HUES64 (cell line): ENCODE measurements around the gene FCGR3B.
"Not testable (repeated sequence)": the region's sequence is repeated elsewhere in the genome, so short reads cannot be mapped to it uniquely, and the experiment has no call there.

ENCODE experiments used
- H3K27ac ChIP-seq: 2 replicates; pipeline ENCODE4 v1.7.0; 2013; ENCODE audit warnings: low read depth, low read length, inconsistent platforms
- H3K27me3 ChIP-seq: 2 replicates; pipeline ENCODE4 v1.6.1; 2013; ENCODE audit warnings: mild to moderate bottlenecking, low read length; ENCODE audit not compliant: insufficient read depth
- H3K36me3 ChIP-seq: 2 replicates; pipeline ENCODE4 v1.6.1; 2013; ENCODE audit warnings: mild to moderate bottlenecking, low read length; ENCODE audit not compliant: insufficient read depth
- H3K4me1 ChIP-seq: 2 replicates; pipeline ENCODE4 v1.6.1; 2013; ENCODE audit warnings: mild to moderate bottlenecking, low read length, moderate library complexity; ENCODE audit not compliant: insufficient read depth
- H3K4me3 ChIP-seq: 2 replicates; pipeline ENCODE4 v1.5.1; 2013; ENCODE audit warnings: mild to moderate bottlenecking, low read length, moderate library complexity
- H3K9ac ChIP-seq: 2 replicates; pipeline ENCODE4 v1.6.1; 2013; ENCODE audit warnings: mild to moderate bottlenecking, low read depth, low read length
- H3K9me3 ChIP-seq: 2 replicates; pipeline ENCODE4 v1.6.1; 2013; ENCODE audit warnings: low read depth, low read length; ENCODE audit not compliant: insufficient read depth
- WGBS: fragments of 150-250, 120-280 bp; methylation state at CpG from one replicate; pipeline ENCODE4 v1.1.7; 2013; ENCODE audit warnings: missing lambda C conversion rate; 5-methylcytosine and 5-hydroxymethylcytosine counted together

The FCGR3B gene

GRCh38 chr1:161613142-161613514, 17.8 kb downstream of the FCGR3B start:
- not testable (repeated sequence) for H3K9ac ChIP-seq, H3K27me3 ChIP-seq, H3K9me3 ChIP-seq, H3K4me1 ChIP-seq, H3K27ac ChIP-seq, H3K36me3 ChIP-seq
- WGBS, result 33% methylated on average over 1 of the region's 6 CpGs
- H3K4me3 ChIP-seq, result peak overlapping the region; percentile 82

GRCh38 chr1:161612322-161613141, 18.4 kb downstream of the FCGR3B start:
- not testable (repeated sequence) for H3K27me3 ChIP-seq, H3K4me1 ChIP-seq, H3K9me3 ChIP-seq, H3K36me3 ChIP-seq
- Histone ChIP-seq H3K9ac (peak overlapping the region; percentile 54), H3K27ac (peak overlapping the region; percentile 71; the same call in 1 of the 2 replicates), H3K4me3 (peak overlapping the region; percentile 82)
- under 1% methylated on average over 48 of the region's 51 CpGs for WGBS

- not testable (repeated sequence) for H3K36me3 ChIP-seq, H3K9me3 ChIP-seq, H3K27me3 ChIP-seq, H3K4me1 ChIP-seq, H3K27ac ChIP-seq
- 1% methylated on average over 12 of the region's 19 CpGs for WGBS
- H3K9ac ChIP-seq, result peak overlapping the region; percentile 35; the same call in 1 of the 2 replicates
- peak overlapping the region; percentile 82 for H3K4me3 ChIP-seq
Measured at GRCh38 chr1:161611866-161612321, 19.1 kb downstream of the FCGR3B start.

GRCh38 chr1:161610198-161610597, 20.8 kb downstream of the FCGR3B start:
- not testable (repeated sequence) for H3K4me3 ChIP-seq, H3K36me3 ChIP-seq
- whole genome bisulfite sequencing, result no CpG with 5 or more reads among the region's 4 CpGs

GRCh38 chr1:161606541-161607336, 24.2 kb downstream of the FCGR3B start:
- H3K9ac ChIP-seq, H3K4me3 ChIP-seq, H3K4me1 ChIP-seq, H3K27ac ChIP-seq, H3K36me3 ChIP-seq, H3K9me3 ChIP-seq: not testable (repeated sequence)
- peaks cover 12% of the 10 kb centered on the region for H3K27me3 ChIP-seq
- WGBS, result 96% methylated on average over 55 of the region's 58 CpGs

More at GRCh38 chr1:161610198-161610597, 20.8 kb downstream of the FCGR3B start:
- not testable (repeated sequence) for H3K4me1 ChIP-seq, H3K27ac ChIP-seq, H3K9me3 ChIP-seq, H3K9ac ChIP-seq
- peaks cover 12% of the 10 kb centered on the region for H3K27me3 ChIP-seq

DNA sequence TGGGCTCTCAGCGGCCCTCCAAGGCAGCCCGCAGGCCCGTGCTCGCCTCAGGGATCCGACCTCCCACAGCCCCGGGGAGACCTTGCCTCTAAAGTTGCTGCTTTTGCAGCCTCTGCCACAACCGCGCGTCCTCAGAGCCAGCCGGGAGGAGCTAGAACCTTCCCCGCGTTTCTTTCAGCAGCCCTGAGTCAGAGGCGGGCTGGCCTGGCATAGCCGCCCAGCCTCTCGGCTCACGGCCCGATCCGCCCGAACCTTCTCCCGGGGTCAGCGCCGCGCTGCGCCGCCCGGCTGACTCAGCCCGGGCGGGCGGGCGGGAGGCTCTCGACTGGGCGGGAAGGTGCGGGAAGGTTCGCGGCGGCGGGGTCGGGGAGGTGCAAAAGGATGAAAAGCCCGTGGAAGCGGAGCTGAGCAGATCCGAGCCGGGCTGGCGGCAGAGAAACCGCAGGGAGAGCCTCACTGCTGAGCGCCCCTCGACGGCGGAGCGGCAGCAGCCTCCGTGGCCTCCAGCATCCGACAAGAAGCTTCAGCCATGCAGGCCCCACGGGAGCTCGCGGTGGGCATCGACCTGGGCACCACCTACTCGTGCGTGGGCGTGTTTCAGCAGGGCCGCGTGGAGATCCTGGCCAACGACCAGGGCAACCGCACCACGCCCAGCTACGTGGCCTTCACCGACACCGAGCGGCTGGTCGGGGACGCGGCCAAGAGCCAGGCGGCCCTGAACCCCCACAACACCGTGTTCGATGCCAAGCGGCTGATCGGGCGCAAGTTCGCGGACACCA, 25.0 kb downstream of the FCGR3B start:
- H3K27me3 ChIP-seq, result peaks cover 12% of the 10 kb centered on the region
- H3K4me1 ChIP-seq, H3K36me3 ChIP-seq, H3K9ac ChIP-seq, H3K9me3 ChIP-seq, H3K27ac ChIP-seq: not testable (repeated sequence)
- 82% methylated on average over 52 of the region's 78 CpGs for WGBS
- H3K4me3 ChIP-seq, result peak overlapping the region; percentile 31; the same call in 1 of the 2 replicates

DNA sequence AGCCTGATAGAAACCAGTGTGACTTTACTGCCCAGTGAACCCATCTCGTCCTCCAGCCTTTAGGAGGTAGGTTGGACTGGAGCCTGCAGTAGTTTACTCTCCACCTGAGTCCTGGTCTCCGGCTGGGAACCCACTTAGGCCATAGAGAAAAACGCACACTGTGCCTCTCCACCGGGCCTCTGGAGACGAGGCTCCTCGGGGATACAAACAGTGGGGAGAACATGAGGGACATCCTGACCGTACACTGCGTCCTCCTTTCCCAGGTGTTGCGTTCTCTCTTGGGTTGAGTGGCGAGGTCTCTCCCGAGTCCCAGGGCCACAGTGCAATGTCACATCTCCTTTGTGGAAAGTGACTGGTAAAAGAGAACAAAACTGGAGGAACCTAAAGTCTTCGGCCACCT, 26.0 kb downstream of the FCGR3B start:
- 97% methylated on average over 12 of the region's 12 CpGs for WGBS
- H3K36me3 ChIP-seq, H3K4me3 ChIP-seq, H3K9ac ChIP-seq, H3K9me3 ChIP-seq, H3K4me1 ChIP-seq, H3K27ac ChIP-seq: not testable (repeated sequence)
- H3K27me3 ChIP-seq, result peaks cover 12% of the 10 kb centered on the region

GRCh38 chr1:161597077-161597476, 33.9 kb downstream of the FCGR3B start:
- WGBS, result 92% methylated on average over 2 of the region's 3 CpGs

GRCh38 chr1:161595583-161595982, 35.4 kb downstream of the FCGR3B start:
- not testable (repeated sequence) for H3K9me3 ChIP-seq, H3K4me1 ChIP-seq, H3K36me3 ChIP-seq, H3K9ac ChIP-seq, H3K27ac ChIP-seq, H3K27me3 ChIP-seq, H3K4me3 ChIP-seq
- WGBS, result no CpG with 5 or more reads among the region's 2 CpGs

More at GRCh38 chr1:161597077-161597476, 33.9 kb downstream of the FCGR3B start:
- H3K4me1 ChIP-seq, H3K4me3 ChIP-seq, H3K36me3 ChIP-seq, H3K9ac ChIP-seq, H3K27me3 ChIP-seq, H3K9me3 ChIP-seq, H3K27ac ChIP-seq: not testable (repeated sequence)

- H3K9me3 ChIP-seq, H3K4me3 ChIP-seq, H3K9ac ChIP-seq, H3K36me3 ChIP-seq, H3K4me1 ChIP-seq, H3K27ac ChIP-seq, H3K27me3 ChIP-seq: not testable (repeated sequence)
- WGBS, result 77% methylated on average over 2 of the region's 2 CpGs
Measured at GRCh38 chr1:161595173-161595572, 35.8 kb downstream of the FCGR3B start.
